Measurements from ENCODE around the gene NR1I2.

- TF ChIP-seq, protein P1, sequence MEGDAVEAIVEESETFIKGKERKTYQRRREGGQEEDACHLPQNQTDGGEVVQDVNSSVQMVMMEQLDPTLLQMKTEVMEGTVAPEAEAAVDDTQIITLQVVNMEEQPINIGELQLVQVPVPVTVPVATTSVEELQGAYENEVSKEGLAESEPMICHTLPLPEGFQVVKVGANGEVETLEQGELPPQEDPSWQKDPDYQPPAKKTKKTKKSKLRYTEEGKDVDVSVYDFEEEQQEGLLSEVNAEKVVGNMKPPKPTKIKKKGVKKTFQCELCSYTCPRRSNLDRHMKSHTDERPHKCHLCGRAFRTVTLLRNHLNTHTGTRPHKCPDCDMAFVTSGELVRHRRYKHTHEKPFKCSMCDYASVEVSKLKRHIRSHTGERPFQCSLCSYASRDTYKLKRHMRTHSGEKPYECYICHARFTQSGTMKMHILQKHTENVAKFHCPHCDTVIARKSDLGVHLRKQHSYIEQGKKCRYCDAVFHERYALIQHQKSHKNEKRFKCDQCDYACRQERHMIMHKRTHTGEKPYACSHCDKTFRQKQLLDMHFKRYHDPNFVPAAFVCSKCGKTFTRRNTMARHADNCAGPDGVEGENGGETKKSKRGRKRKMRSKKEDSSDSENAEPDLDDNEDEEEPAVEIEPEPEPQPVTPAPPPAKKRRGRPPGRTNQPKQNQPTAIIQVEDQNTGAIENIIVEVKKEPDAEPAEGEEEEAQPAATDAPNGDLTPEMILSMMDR (IDR thresholded peaks at IDR 0.05): no peak
- no peak for TF ChIP-seq POLR2A (IDR thresholded peaks at IDR 0.05)
Observed at GRCh38 chr3:119835556-119835955, 53.7 kb downstream of the NR1I2 start.

Measured in adrenal gland (tissue), 5 donors.